Measurements from ENCODE around the gene TMC6. TPM values are rescaled to one million over a fixed set of nuclear protein-coding genes. Genes with fewer than 3 reads are reported as not detected.
"Not testable (repeated sequence)": the region's sequence is repeated elsewhere in the genome, so short reads cannot be mapped to it uniquely, and the experiment has no call there.

TMC6 gene
- total RNA-seq, 1 experiment from 2014 or later = 58.0 TPM

GRCh38 chr17:78140169-78141051, 11.9 kb upstream of the TMC6 start:
- peak; percentile 88 for ATAC-seq
- Histone ChIP-seq H3K36me3 (ENCODE audit: control insufficient read depth, insufficient read depth, low read length) (no peaks in the 10 kb centered on the region), H3K27ac (ENCODE audit: low read length) (peak overlapping the region; percentile 62), H3K9me3 (ENCODE audit: control insufficient read depth, insufficient read depth, low read depth, low read length) (no peaks in the 10 kb centered on the region), H3K27me3 (ENCODE audit: control insufficient read depth, insufficient read depth, low read length) (no peaks in the 10 kb centered on the region), H3K4me1 (ENCODE audit: control insufficient read depth, insufficient read depth, low read length) (peaks cover 35% of the 10 kb centered on the region), H3K4me3 (ENCODE audit: low read depth in 2 of 2, low read length in 2 of 2) (peak overlapping the region; percentile 42 to 48)
- CTCF ChIA-PET = interaction anchor here (0.5 to 1.2 kb wide), 5 partner anchors 15 to 316 kb away, joined by 3 to 5 read pairs (median 3); no protein-coding TSS in a partner anchor
- intact Hi-C loops (cut with micrococcal nuclease; ENCODE audit: unreplicated experiment) (no loop called here), in situ Hi-C loops (cut with HindIII; ENCODE audit: low pct_unique_long_range_greater_than_20kb, low sequenced_read_pairs) (no loop called here)
- POLR2A ChIA-PET = interaction anchor here (0.6 to 0.7 kb wide), 2 partner anchors 16 to 211 kb away, joined by 3 to 5 read pairs; no protein-coding TSS in a partner anchor
- no TSS peak for BruUV-seq (replicated peaks)
- peak; percentile 77 for DNase-seq (ENCODE audit: low read depth, low spot score)
- no peak for TF ChIP-seq SIN3A (IDR thresholded peaks at IDR 0.05; ENCODE audit: borderline replicate concordance, insufficient read depth, low read depth, low read length)
- peak; percentile 82 for TF ChIP-seq POLR2AphosphoS5 (IDR thresholded peaks at IDR 0.05; ENCODE audit: low read depth, low read length)

- BruUV-seq (replicated peaks); H3K36me3 ChIP-seq (ENCODE audit: control insufficient read depth, insufficient read depth, low read length); H3K27me3 ChIP-seq (ENCODE audit: control insufficient read depth, insufficient read depth, low read length); H3K9me3 ChIP-seq (ENCODE audit: control insufficient read depth, insufficient read depth, low read depth, low read length); DNase-seq (ENCODE audit: low read depth, low spot score); in situ Hi-C loops (cut with HindIII; ENCODE audit: low pct_unique_long_range_greater_than_20kb, low sequenced_read_pairs); ATAC-seq; intact Hi-C loops (cut with micrococcal nuclease; ENCODE audit: unreplicated experiment): not testable (repeated sequence)
- peak overlapping the region; percentile 49; the same call in 1 of the 2 replicates for H3K27ac ChIP-seq (ENCODE audit: low read length)
- POLR2A ChIA-PET = interaction anchor here (0.6 to 0.7 kb wide), 2 partner anchors 17 to 212 kb away, joined by 3 to 5 read pairs; no protein-coding TSS in a partner anchor
- peak overlapping the region in 1 of 2 experiments; percentile 45; a peak in 3 of 4 replicates for H3K4me3 ChIP-seq (ENCODE audit: low read depth in 2 of 2, low read length in 2 of 2)
- H3K4me1 ChIP-seq (ENCODE audit: control insufficient read depth, insufficient read depth, low read length) = peaks cover 29% of the 10 kb centered on the region
- CTCF ChIA-PET = interaction anchor here (0.7 to 1.2 kb wide), 2 partner anchors 30 to 120 kb away, joined by 3 to 5 read pairs; no protein-coding TSS in a partner anchor
Measured at GRCh38 chr17:78139861-78140168, 11.3 kb upstream of the TMC6 start.

- no peak overlapping the region for H3K4me3 ChIP-seq (ENCODE audit: low read depth in 2 of 2, low read length in 2 of 2)
- ATAC-seq (no peak), DNase-seq (ENCODE audit: low read depth, low spot score) (no peak)
- H3K27me3 ChIP-seq (ENCODE audit: control insufficient read depth, insufficient read depth, low read length) = no peaks in the 10 kb centered on the region
- H3K4me1 ChIP-seq (ENCODE audit: control insufficient read depth, insufficient read depth, low read length) = peaks cover 16% of the 10 kb centered on the region
- CTCF ChIA-PET = interaction anchor here (0.6 kb wide), 2 partner anchors 18 to 457 kb away, joined by 3 to 5 read pairs; no protein-coding TSS in a partner anchor
- in situ Hi-C loops (cut with HindIII; ENCODE audit: low pct_unique_long_range_greater_than_20kb, low sequenced_read_pairs) = no loop called here
- intact Hi-C loops (cut with micrococcal nuclease; ENCODE audit: unreplicated experiment) = no loop called here
- no peak overlapping the region for H3K27ac ChIP-seq (ENCODE audit: low read length)
- no peak for TF ChIP-seq REST (IDR thresholded peaks at IDR 0.05; ENCODE audit: insufficient read depth in 1 of 2, low read depth in 2 of 2, low read length in 1 of 2)
- TF ChIP-seq TCF7L2 (IDR thresholded peaks at IDR 0.05; ENCODE audit: low read depth, low read length) = no peak
- no peak for TF ChIP-seq CTCF (IDR thresholded peaks at IDR 0.05)
- no peak for TF ChIP-seq POLR2AphosphoS5 (IDR thresholded peaks at IDR 0.05; ENCODE audit: low read depth, low read length)
- no peak for TF ChIP-seq SIN3A (IDR thresholded peaks at IDR 0.05; ENCODE audit: borderline replicate concordance, insufficient read depth, low read depth, low read length)
- POLR2A ChIA-PET = interaction anchor here (0.6 kb wide), 1 partner anchor 48 kb away, joined by 4 read pairs; the partner anchor contains the start of gene TK1
- no peaks in the 10 kb centered on the region for H3K36me3 ChIP-seq (ENCODE audit: control insufficient read depth, insufficient read depth, low read length)
- BruUV-seq (replicated peaks) = no TSS peak
- H3K9me3 ChIP-seq (ENCODE audit: control insufficient read depth, insufficient read depth, low read depth, low read length) = no peaks in the 10 kb centered on the region
Measured at GRCh38 chr17:78138204-78139060, 9.9 kb upstream of the TMC6 start.
